GM19035 (cell line): ENCODE data around the gene RXFP3.
"Not testable (repeated sequence)": the region's sequence is repeated elsewhere in the genome, so short reads cannot be mapped to it uniquely, and the experiment has no call there.

Source experiments
- ATAC-seq: cut with Tn5 transposase; IDR thresholded peaks from one replicate; pipeline ENCODE4 v1.9.1; 2021; ENCODE audit not compliant: unreplicated experiment

Gene RXFP3

DNA sequence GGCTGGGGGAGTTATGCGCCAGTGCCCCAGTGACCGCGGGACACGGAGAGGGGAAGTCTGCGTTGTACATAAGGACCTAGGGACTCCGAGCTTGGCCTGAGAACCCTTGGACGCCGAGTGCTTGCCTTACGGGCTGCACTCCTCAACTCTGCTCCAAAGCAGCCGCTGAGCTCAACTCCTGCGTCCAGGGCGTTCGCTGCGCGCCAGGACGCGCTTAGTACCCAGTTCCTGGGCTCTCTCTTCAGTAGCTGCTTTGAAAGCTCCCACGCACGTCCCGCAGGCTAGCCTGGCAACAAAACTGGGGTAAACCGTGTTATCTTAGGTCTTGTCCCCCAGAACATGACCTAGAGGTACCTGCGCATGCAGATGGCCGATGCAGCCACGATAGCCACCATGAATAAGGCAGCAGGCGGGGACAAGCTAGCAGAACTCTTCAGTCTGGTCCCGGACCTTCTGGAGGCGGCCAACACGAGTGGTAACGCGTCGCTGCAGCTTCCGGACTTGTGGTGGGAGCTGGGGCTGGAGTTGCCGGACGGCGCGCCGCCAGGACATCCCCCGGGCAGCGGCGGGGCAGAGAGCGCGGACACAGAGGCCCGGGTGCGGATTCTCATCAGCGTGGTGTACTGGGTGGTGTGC is at the start of gene RXFP3:
TSS of gene RXFP3 (plus strand) at position 6 of the 636 bp plus-strand sequence. CDS start at position 361, 355 bp downstream.
- no peak for ATAC-seq

DNA sequence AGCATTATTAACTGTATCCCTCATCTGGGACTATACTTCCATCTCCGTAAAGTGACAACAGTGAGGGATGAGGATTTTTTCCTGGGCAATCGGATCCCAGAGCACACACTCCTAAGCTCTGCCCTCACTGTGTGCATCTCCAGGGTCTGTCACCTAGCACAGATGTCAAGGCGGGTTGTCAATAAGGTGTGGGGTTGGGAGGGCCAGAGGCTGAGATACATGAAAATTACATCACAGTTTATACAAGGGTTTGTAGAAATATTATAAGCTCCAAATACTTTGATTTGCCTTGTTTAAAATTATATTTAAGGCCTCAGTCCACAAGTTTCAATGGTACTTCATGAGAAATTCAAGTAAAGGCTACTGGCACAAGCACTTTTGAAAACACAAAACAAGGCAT is 48.9 kb upstream of the RXFP3 start:
- no peak for ATAC-seq

GRCh38 chr5:33888587-33888986 is 47.6 kb upstream of the RXFP3 start:
- no peak for ATAC-seq

DNA sequence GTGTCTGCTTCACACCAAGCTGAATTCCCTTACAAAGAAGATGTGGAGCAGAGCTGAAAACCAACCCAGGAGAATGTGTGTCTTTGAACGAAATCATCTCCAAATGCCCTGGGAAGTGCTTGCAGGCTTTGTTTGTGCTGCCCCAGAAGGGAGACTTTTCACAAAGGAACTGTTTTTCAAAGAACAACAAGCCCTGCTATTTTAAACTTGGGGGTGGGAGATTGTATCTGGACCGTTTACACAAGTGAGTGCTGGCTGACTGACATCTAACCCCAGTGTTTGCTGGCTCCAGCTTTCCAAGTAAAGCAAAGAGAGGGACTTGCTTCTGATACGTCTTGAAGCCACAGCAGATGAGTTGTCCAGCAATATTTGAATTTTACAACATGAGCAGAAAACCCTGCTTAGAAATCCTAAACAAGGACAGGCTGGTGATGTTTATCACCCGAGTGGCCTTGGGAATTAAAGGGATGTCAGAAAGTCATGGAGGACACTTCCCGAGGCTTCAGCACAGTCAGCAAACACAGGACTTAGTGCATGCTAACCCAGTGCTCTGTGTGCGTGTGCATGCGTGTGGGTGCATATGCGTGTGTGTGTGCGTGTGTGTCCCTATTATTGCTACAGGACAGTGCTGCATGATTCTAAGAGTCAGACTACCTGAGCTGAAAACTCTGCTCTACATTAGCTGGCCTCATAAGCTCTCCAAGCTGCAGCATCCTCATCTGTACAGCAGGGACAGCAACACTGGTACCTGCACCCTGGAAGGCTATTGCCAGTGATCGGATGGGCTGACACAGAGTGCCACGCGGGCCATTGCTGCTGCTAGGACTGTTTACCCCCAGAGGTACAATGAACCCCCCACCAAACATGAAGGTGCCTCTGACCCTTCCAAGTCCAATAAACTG is 45.8 kb upstream of the RXFP3 start:
- no peak for ATAC-seq

GRCh38 chr5:33891446-33891787 is 44.8 kb upstream of the RXFP3 start:
- no peak for ATAC-seq

GRCh38 chr5:33891788-33892619 is 44.2 kb upstream of the RXFP3 start, which contains the start of gene ADAMTS12:
Gene ADAMTS12, minus strand, starts transcription at chr5:33891990. Its CDS starts 134 bp downstream, at chr5:33891856.
- no peak for ATAC-seq

DNA sequence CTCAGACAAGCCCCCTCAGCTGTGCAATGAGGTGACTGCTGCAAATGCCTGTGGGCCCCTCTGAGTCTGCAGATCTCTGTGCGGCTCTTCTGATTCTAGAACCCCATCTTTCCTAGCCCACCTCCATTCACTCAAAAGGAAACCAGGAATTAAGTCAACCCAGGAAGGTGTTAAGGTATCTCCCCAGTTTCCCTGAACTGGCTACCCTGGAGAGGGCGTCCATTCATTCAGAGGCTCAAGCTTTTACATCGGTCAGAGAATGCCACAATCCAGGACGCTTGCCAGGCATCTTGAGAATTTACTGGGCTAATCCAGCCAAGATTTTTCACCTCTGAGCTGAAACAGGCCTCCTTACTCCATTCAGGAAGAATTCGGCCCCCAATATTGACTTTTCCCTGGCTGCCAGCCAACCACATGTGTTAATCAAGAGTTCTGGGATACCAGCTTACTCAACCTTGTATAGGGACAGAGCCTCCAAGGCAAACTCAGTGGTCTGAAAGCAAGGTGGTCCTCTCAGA is 43.5 kb upstream of the RXFP3 start:
- ATAC-seq, result no peak

- no peak for ATAC-seq
Observed at GRCh38 chr5:33894566-33894965, 41.6 kb upstream of the RXFP3 start.

DNA sequence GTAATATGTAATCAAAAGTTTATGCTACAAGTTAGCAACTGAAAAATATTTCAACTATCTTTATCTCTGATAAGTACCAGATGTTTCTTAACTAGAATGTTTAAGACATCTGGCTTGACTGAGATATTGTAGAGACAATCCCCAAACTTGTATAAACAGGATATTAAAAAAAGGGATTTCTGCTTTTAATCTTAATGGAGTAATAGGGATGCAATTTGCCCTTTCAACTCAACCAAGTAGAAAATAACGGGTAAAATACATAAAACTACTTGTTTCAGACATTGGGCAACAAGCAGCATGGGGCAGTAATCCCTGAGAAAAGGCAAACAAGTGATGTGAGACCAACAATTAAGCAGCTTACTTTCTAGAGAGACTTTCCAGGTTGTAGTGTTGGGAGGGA is 35.0 kb upstream of the RXFP3 start:
- ATAC-seq, result no peak

DNA sequence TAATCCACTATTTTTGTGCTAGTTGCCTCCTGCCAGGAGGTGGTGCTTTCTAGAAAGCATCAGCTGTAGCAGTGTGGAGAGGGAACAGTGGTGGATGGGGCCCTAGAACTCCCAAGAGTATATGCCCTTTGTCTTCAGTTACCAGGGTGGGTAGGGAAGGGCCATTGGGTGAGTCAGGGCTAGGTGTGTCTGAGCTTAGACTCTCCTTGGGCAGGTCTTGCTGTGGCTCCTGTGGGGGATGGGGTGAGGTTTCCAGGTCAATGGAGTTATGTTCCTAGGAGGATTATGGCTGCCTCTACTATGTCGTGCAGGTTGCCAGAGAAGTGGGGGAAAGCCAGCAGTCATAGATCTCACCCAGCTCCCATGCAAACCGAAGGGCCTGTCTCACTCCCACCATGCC is 33.1 kb upstream of the RXFP3 start:
- ATAC-seq, result no peak

GRCh38 chr5:33905381-33905780 is 30.8 kb upstream of the RXFP3 start:
- no peak for ATAC-seq

GRCh38 chr5:33906248-33906647 is 29.9 kb upstream of the RXFP3 start:
- not testable (repeated sequence) for ATAC-seq

- ATAC-seq, result not testable (repeated sequence)
Observed at GRCh38 chr5:33914844-33915243, 21.3 kb upstream of the RXFP3 start.

DNA sequence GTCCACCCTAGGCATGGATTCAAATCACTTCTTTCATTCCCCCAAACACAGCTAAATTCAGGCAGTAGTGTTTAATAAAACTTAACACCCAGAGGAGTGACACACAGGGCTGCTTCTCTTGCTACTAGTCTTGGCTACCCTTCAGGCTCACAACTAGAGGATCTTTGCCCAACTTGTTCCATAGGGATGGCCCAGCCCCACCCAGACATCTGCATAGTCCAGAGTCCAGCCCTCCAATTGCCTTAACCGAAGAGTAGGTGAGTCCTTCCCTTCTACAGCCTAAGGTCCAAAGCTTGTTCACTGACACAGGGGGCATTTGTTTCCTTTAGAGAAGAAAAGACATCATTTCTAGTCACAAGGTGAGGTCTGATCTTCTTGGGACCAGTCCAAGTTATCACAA is 15.2 kb upstream of the RXFP3 start:
- ATAC-seq, result no peak

- no peak for ATAC-seq
Observed at GRCh38 chr5:33925278-33925677, 10.9 kb upstream of the RXFP3 start.

- no peak for ATAC-seq
Observed at GRCh38 chr5:33927685-33928084, 8.5 kb upstream of the RXFP3 start.

DNA sequence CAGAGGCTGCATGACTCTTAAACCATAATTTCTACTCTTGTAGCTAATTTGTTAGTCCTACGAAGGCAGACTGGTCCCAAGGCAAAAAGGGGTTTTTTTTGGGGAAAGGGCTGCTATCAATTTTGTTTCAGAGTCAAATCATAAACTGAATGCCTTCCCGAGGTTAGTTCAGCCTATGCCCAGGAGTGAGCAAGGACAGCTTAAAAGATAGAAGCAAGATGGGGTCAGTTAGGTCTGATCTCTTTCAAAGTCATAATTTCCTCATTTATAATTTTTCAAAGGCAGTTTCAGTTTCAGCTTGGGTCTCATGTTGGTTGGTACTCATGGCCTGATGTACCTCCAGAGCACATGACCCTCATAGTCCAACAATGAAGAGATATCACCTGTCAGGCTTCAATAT is 7.9 kb upstream of the RXFP3 start:
- ATAC-seq, result no peak

GRCh38 chr5:33929925-33930690 is 6.1 kb upstream of the RXFP3 start:
- no peak for ATAC-seq

GRCh38 chr5:33931136-33931535 is 5.0 kb upstream of the RXFP3 start:
- ATAC-seq, result no peak

GRCh38 chr5:33933723-33934169 is 2.4 kb upstream of the RXFP3 start:
- ATAC-seq, result peak; percentile 84
